Measurements from ENCODE around the gene GALNT4.

DNA sequence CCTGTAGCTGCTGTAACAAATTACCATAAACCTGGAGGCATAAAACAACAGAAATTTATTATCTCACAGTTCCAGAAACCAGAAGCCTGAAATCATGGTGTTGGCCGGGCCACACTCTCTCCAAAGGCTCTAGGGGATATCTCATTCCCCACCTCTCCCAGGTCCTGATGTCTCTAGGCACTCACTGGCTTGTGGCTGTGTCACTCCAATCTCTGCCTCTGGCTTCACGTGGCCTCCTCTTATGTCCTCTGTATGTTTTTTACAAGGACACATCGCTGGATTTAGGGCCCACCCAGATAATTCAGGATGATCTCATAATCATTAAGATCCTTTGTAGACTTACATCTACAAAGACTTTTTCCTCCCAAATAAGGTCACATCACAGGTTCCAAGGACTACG lies 8.0 kb downstream of the GALNT4 start:
- TF ChIP-seq, protein P1, sequence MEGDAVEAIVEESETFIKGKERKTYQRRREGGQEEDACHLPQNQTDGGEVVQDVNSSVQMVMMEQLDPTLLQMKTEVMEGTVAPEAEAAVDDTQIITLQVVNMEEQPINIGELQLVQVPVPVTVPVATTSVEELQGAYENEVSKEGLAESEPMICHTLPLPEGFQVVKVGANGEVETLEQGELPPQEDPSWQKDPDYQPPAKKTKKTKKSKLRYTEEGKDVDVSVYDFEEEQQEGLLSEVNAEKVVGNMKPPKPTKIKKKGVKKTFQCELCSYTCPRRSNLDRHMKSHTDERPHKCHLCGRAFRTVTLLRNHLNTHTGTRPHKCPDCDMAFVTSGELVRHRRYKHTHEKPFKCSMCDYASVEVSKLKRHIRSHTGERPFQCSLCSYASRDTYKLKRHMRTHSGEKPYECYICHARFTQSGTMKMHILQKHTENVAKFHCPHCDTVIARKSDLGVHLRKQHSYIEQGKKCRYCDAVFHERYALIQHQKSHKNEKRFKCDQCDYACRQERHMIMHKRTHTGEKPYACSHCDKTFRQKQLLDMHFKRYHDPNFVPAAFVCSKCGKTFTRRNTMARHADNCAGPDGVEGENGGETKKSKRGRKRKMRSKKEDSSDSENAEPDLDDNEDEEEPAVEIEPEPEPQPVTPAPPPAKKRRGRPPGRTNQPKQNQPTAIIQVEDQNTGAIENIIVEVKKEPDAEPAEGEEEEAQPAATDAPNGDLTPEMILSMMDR (IDR thresholded peaks at IDR 0.05; ENCODE audit: low read depth, low read length): no peak
- no peak for TF ChIP-seq EZH2phosphoT487 (IDR thresholded peaks at IDR 0.05; ENCODE audit: low read depth)

All from OCI-LY3 (cell line).